ENCODE results near the gene DNTT. TPM values are rescaled to one million over a fixed set of nuclear protein-coding genes. Genes with fewer than 3 reads are reported as not detected.

DNTT gene
- total and polyA plus RNA-seq, 2 of the 13 experiments (the other 11 are each of a cell fraction or from before 2014, with no cell fraction given) = not detected

DNA sequence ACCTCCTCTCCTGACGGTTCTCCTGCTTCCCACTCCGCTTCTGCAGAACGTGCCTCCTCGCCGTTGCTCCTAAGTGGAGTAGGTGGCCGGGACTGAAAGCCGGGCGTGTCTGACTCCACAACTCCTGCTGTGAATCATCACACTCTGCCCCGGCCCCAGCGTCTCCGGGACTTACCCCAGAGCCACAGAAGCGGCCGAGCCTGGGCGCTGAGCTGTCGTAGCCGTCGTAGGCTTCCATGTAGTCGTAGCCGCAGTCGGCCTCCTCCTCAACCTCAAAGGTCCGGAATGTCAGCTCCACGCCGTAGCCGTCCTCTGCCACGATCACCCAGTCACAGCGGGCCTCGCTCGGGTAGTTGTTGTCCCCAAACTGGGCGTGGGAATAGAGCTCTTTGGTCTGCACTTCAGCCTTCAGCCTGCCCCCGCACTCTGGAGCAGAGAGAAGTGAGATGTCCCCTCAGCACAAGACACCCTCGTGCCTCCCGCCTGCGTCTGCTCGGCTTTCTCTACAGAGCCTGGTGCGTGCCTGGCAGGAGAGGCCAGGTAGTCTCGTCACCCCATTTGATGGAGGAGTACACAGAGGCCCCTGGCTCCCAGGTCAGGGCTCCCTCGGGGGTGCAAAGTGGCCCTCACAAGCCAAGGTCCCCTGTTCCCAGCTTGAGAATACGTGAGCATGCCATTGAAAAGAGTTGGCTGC is 65.8 kb downstream of the DNTT start (continued):
- TF ChIP-seq MAF1 (CRISPR knock-in tag; IDR thresholded peaks at IDR 0.05; ENCODE audit: borderline replicate concordance) (no peak), SATB2 (CRISPR knock-in tag; IDR thresholded peaks at IDR 0.05) (no peak), GATAD2A (CRISPR knock-in tag; IDR thresholded peaks at IDR 0.05) (no peak), HMGA1 (CRISPR knock-in tag; conservative IDR thresholded peaks at IDR 0.05) (no peak), MIXL1 (CRISPR knock-in tag; IDR thresholded peaks at IDR 0.05) (no peak)
- TF ChIP-seq, protein P1, sequence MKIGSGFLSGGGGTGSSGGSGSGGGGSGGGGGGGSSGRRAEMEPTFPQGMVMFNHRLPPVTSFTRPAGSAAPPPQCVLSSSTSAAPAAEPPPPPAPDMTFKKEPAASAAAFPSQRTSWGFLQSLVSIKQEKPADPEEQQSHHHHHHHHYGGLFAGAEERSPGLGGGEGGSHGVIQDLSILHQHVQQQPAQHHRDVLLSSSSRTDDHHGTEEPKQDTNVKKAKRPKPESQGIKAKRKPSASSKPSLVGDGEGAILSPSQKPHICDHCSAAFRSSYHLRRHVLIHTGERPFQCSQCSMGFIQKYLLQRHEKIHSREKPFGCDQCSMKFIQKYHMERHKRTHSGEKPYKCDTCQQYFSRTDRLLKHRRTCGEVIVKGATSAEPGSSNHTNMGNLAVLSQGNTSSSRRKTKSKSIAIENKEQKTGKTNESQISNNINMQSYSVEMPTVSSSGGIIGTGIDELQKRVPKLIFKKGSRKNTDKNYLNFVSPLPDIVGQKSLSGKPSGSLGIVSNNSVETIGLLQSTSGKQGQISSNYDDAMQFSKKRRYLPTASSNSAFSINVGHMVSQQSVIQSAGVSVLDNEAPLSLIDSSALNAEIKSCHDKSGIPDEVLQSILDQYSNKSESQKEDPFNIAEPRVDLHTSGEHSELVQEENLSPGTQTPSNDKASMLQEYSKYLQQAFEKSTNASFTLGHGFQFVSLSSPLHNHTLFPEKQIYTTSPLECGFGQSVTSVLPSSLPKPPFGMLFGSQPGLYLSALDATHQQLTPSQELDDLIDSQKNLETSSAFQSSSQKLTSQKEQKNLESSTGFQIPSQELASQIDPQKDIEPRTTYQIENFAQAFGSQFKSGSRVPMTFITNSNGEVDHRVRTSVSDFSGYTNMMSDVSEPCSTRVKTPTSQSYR (CRISPR knock-in tag; IDR thresholded peaks at IDR 0.05; ENCODE audit: borderline replicate concordance) = no peak
- TF ChIP-seq, protein P2, sequence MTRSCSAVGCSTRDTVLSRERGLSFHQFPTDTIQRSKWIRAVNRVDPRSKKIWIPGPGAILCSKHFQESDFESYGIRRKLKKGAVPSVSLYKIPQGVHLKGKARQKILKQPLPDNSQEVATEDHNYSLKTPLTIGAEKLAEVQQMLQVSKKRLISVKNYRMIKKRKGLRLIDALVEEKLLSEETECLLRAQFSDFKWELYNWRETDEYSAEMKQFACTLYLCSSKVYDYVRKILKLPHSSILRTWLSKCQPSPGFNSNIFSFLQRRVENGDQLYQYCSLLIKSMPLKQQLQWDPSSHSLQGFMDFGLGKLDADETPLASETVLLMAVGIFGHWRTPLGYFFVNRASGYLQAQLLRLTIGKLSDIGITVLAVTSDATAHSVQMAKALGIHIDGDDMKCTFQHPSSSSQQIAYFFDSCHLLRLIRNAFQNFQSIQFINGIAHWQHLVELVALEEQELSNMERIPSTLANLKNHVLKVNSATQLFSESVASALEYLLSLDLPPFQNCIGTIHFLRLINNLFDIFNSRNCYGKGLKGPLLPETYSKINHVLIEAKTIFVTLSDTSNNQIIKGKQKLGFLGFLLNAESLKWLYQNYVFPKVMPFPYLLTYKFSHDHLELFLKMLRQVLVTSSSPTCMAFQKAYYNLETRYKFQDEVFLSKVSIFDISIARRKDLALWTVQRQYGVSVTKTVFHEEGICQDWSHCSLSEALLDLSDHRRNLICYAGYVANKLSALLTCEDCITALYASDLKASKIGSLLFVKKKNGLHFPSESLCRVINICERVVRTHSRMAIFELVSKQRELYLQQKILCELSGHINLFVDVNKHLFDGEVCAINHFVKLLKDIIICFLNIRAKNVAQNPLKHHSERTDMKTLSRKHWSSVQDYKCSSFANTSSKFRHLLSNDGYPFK (CRISPR knock-in tag; IDR thresholded peaks at IDR 0.05; ENCODE audit: borderline replicate concordance) = no peak
- TF ChIP-seq, protein P3, sequence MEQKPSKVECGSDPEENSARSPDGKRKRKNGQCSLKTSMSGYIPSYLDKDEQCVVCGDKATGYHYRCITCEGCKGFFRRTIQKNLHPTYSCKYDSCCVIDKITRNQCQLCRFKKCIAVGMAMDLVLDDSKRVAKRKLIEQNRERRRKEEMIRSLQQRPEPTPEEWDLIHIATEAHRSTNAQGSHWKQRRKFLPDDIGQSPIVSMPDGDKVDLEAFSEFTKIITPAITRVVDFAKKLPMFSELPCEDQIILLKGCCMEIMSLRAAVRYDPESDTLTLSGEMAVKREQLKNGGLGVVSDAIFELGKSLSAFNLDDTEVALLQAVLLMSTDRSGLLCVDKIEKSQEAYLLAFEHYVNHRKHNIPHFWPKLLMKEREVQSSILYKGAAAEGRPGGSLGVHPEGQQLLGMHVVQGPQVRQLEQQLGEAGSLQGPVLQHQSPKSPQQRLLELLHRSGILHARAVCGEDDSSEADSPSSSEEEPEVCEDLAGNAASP (CRISPR knock-in tag; IDR thresholded peaks at IDR 0.05; ENCODE audit: borderline replicate concordance) = no peak
